ENCODE data around the gene TLL2. TPM values are rescaled to one million over a fixed set of nuclear protein-coding genes. Genes with fewer than 3 reads are reported as not detected.

The TLL2 gene
- total RNA-seq, 1 donor from 2014 or later: 1.9 TPM

- H3K9me3 Mint-ChIP-seq (ENCODE audit: low read depth): no peaks in the 10 kb centered on the region
- H3K4me3 Mint-ChIP-seq (ENCODE audit: unreplicated experiment): no peak overlapping the region
- no peak for DNase-seq (ENCODE audit: low spot score)
- no peaks in the 10 kb centered on the region for H3K36me3 Mint-ChIP-seq (ENCODE audit: low read depth)
- H3K27me3 Mint-ChIP-seq (ENCODE audit: low read depth): no peaks in the 10 kb centered on the region
- TF ChIP-seq, protein P1, sequence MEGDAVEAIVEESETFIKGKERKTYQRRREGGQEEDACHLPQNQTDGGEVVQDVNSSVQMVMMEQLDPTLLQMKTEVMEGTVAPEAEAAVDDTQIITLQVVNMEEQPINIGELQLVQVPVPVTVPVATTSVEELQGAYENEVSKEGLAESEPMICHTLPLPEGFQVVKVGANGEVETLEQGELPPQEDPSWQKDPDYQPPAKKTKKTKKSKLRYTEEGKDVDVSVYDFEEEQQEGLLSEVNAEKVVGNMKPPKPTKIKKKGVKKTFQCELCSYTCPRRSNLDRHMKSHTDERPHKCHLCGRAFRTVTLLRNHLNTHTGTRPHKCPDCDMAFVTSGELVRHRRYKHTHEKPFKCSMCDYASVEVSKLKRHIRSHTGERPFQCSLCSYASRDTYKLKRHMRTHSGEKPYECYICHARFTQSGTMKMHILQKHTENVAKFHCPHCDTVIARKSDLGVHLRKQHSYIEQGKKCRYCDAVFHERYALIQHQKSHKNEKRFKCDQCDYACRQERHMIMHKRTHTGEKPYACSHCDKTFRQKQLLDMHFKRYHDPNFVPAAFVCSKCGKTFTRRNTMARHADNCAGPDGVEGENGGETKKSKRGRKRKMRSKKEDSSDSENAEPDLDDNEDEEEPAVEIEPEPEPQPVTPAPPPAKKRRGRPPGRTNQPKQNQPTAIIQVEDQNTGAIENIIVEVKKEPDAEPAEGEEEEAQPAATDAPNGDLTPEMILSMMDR (IDR thresholded peaks at IDR 0.05): no peak
- peaks cover 7% of the 10 kb centered on the region for H3K4me1 Mint-ChIP-seq (ENCODE audit: low read depth)
- H3K27ac Mint-ChIP-seq (ENCODE audit: unreplicated experiment): no peak overlapping the region
Measured at GRCh38 chr10:96416643-96417042, 97.1 kb downstream of the TLL2 start.

- Mint-ChIP-seq H3K9me3 (ENCODE audit: low read depth) (no peaks in the 10 kb centered on the region), H3K4me1 (ENCODE audit: low read depth) (peaks cover 10% of the 10 kb centered on the region), H3K27ac (ENCODE audit: unreplicated experiment) (no peak overlapping the region), H3K27me3 (ENCODE audit: low read depth) (no peaks in the 10 kb centered on the region), H3K36me3 (ENCODE audit: low read depth) (no peaks in the 10 kb centered on the region), H3K4me3 (ENCODE audit: unreplicated experiment) (no peak overlapping the region)
- TF ChIP-seq, protein P1 (IDR thresholded peaks at IDR 0.05): no peak
- DNase-seq (ENCODE audit: low spot score): no peak
Measured at GRCh38 chr10:96415891-96416554, 97.7 kb downstream of the TLL2 start.

GRCh38 chr10:96415150-96415890 lies 98.4 kb downstream of the TLL2 start:
- no peak overlapping the region for H3K4me3 Mint-ChIP-seq (ENCODE audit: unreplicated experiment)
- peaks cover 10% of the 10 kb centered on the region for H3K4me1 Mint-ChIP-seq (ENCODE audit: low read depth)
- H3K27ac Mint-ChIP-seq (ENCODE audit: unreplicated experiment): no peak overlapping the region
- TF ChIP-seq, protein P1 (IDR thresholded peaks at IDR 0.05): no peak
- H3K36me3 Mint-ChIP-seq (ENCODE audit: low read depth): no peaks in the 10 kb centered on the region
- DNase-seq (ENCODE audit: low spot score): no peak
- H3K27me3 Mint-ChIP-seq (ENCODE audit: low read depth): no peaks in the 10 kb centered on the region
- no peaks in the 10 kb centered on the region for H3K9me3 Mint-ChIP-seq (ENCODE audit: low read depth)

- Mint-ChIP-seq H3K4me1 (ENCODE audit: low read depth) (peaks cover 10% of the 10 kb centered on the region), H3K27me3 (ENCODE audit: low read depth) (no peaks in the 10 kb centered on the region), H3K36me3 (ENCODE audit: low read depth) (no peaks in the 10 kb centered on the region), H3K4me3 (ENCODE audit: unreplicated experiment) (no peak overlapping the region), H3K27ac (ENCODE audit: unreplicated experiment) (no peak overlapping the region), H3K9me3 (ENCODE audit: low read depth) (no peaks in the 10 kb centered on the region)
- TF ChIP-seq, protein P1 (IDR thresholded peaks at IDR 0.05): no peak
- no peak for DNase-seq (ENCODE audit: low spot score)
Measured at GRCh38 chr10:96414303-96414702, 99.4 kb downstream of the TLL2 start.

DNA sequence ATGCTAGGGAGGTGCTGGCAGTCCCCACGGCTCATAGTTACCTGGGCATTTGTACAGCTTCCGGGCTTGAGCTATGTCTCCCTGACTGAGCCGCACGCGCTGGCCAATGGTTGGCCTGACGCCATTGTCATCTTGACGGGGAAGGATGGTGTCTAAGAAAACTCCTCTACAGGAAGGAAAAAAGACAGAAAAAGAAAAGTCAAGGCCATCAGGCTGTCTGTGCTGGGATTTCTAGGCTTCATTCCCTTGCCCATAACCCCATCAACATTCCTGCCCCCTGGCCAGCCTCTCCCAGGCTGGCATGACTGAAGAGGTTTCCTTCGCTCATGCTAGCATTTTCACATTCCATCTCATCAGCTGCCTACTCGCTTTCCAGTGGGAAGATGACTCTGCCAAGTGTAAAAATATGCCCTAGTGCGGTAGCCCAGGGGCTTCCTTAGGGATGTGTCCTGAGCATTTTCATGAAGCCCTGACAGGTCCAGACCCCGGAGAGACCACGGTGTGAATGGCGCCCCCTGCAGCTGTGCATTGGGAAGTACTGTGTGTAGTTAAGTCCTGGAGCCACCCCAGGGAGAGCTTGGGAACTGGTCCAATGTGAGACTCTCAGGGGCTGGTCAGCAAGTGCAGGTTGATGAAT lies 100.5 kb downstream of the TLL2 start:
- H3K9me3 Mint-ChIP-seq (ENCODE audit: low read depth): no peaks in the 10 kb centered on the region
- H3K4me3 Mint-ChIP-seq (ENCODE audit: unreplicated experiment): no peak overlapping the region
- no peak for DNase-seq (ENCODE audit: low spot score)
- H3K27ac Mint-ChIP-seq (ENCODE audit: unreplicated experiment): peak overlapping the region; percentile 69
- H3K27me3 Mint-ChIP-seq (ENCODE audit: low read depth): peaks cover 4% of the 10 kb centered on the region
- TF ChIP-seq, protein P1 (IDR thresholded peaks at IDR 0.05): peak; percentile 61
- H3K4me1 Mint-ChIP-seq (ENCODE audit: low read depth): peaks cover 10% of the 10 kb centered on the region
- H3K36me3 Mint-ChIP-seq (ENCODE audit: low read depth): no peaks in the 10 kb centered on the region
